GM18511 (cell line): ENCODE data around the gene PRKCE.

Experiments
- ATAC-seq: cut with Tn5 transposase; IDR thresholded peaks from one replicate; pipeline ENCODE4 v1.9.1; 2021; ENCODE audit warnings: mild to moderate bottlenecking, moderate library complexity; ENCODE audit not compliant: unreplicated experiment

The PRKCE gene

GRCh38 chr2:45651415-45652089 is at the start of gene PRKCE:
Gene PRKCE, plus strand, starts transcription at chr2:45651675.
- peak; percentile 25 for ATAC-seq

GRCh38 chr2:45602624-45603023 is 48.9 kb upstream of the PRKCE start:
- no peak for ATAC-seq

- no peak for ATAC-seq
Measured at GRCh38 chr2:45605116-45605515, 46.4 kb upstream of the PRKCE start.

- no peak for ATAC-seq
Measured at GRCh38 chr2:45606796-45607195, 44.7 kb upstream of the PRKCE start.

- ATAC-seq: no peak
Measured at GRCh38 chr2:45607701-45608100, 43.8 kb upstream of the PRKCE start.

GRCh38 chr2:45610281-45611019 is 41.0 kb upstream of the PRKCE start:
- peak; percentile 70 for ATAC-seq

- peak; percentile 94 for ATAC-seq
Measured at GRCh38 chr2:45611020-45611859, 40.2 kb upstream of the PRKCE start, which contains the start of gene SRBD1. Gene SRBD1, minus strand, starts transcription at chr2:45611267. Its CDS starts 5,826 bp downstream, at chr2:45605441.

GRCh38 chr2:45612285-45612684 is 39.2 kb upstream of the PRKCE start:
- no peak for ATAC-seq

GRCh38 chr2:45612731-45613130 is 38.7 kb upstream of the PRKCE start:
- no peak for ATAC-seq

- ATAC-seq: no peak
Measured at GRCh38 chr2:45614330-45614729, 37.1 kb upstream of the PRKCE start.

- ATAC-seq: no peak
Measured at GRCh38 chr2:45614871-45615415, 36.5 kb upstream of the PRKCE start.

- ATAC-seq: no peak
Measured at GRCh38 chr2:45616658-45617411, 34.6 kb upstream of the PRKCE start.

GRCh38 chr2:45617496-45617895 is 34.0 kb upstream of the PRKCE start:
- ATAC-seq: no peak

- no peak for ATAC-seq
Measured at GRCh38 chr2:45622336-45623075, 29.0 kb upstream of the PRKCE start.

- no peak for ATAC-seq
Measured at GRCh38 chr2:45623098-45623497, 28.4 kb upstream of the PRKCE start.

GRCh38 chr2:45625824-45626223 is 25.7 kb upstream of the PRKCE start:
- ATAC-seq: no peak

- ATAC-seq: no peak
Measured at GRCh38 chr2:45626387-45627221, 24.9 kb upstream of the PRKCE start.

GRCh38 chr2:45627911-45628310 is 23.6 kb upstream of the PRKCE start:
- no peak for ATAC-seq

GRCh38 chr2:45629971-45630370 is 21.5 kb upstream of the PRKCE start:
- ATAC-seq: no peak
